GM18498 (cell line): ENCODE measurements around the gene CRLF3.
"Not testable (repeated sequence)": the region's sequence is repeated elsewhere in the genome, so short reads cannot be mapped to it uniquely, and the experiment has no call there.

Experiments used
- ATAC-seq: cut with Tn5 transposase; IDR thresholded peaks from one replicate; pipeline ENCODE4 v1.9.1; 2021; ENCODE audit warnings: mild to moderate bottlenecking, moderate library complexity; ENCODE audit not compliant: unreplicated experiment

The CRLF3 gene

DNA sequence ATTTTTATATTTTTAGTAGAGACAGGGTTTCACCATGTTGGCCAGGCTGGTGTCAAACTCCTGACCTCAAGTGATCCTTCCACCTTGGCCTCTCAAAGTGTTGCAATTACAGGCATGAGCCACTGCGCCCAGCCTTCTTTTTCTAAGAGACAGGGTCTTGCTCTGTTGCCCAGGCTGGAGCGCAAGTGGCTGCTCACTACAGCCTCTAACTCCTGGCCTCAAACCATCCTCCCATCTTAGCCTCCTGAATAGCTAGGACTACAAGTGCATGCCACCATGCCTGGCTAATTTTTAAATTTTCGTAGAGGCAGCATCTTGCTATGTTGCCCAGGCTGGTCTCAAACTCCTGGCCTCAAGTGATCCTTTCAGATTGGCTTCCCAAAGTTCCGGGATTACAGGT is 76.9 kb downstream of the CRLF3 start:
- not testable (repeated sequence) for ATAC-seq

DNA sequence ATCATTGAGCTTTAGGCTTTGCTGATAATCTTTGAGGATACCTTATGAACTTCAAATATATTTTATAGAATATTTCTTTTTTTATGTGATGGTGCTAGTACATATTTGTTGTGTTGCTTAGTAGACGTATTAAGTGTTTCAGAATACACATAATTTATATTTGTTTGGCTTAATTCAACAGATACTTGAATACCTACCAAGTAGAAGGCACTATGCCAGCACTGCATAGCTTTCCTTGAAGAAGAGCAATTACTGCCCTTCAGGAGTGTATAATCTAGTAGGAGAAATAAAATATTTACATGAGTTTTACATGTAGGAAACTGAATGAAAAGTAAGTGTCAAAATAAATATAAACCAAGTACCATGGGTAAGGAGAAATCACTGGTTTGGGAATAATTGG is 81.8 kb downstream of the CRLF3 start:
- ATAC-seq = not testable (repeated sequence)

DNA sequence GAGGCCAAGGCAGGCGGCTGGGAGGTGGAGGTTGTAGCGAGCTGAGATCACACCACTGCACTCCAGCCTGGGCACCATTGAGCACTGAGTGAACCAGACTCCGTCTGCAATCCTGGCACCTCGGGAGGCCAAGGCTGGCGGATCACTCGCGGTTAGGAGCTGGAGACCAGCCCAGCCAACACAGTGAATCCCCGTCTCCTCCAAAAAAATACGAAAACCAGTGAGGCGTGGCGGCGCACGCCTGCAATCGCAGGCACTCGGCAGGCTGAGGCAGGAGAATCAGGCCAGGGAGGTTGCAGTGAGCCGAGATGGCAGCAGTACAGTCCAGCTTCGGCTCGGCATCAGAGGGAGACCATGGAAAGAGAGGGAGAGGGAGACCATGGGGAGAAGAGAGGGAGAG is 88.1 kb downstream of the CRLF3 start:
- not testable (repeated sequence) for ATAC-seq

DNA sequence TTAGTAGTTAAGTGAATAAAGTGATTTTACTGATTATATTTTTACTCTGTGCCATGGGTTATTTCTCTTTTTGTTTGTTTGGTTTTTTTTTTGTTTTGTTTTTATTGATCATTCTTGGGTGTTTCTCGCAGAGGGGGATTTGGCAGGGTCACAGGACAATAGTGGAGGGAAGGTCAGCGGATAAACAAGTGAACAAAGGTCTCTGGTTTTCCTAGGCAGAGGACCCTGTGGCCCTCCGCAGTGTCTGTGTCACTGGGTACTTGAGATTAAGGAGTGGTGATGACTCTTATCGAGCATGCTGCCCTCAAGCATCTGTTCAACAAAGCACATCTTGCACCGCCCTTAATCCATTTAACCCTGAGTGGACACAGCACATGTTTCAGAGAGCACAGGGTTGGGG is 88.8 kb downstream of the CRLF3 start:
- not testable (repeated sequence) for ATAC-seq

DNA sequence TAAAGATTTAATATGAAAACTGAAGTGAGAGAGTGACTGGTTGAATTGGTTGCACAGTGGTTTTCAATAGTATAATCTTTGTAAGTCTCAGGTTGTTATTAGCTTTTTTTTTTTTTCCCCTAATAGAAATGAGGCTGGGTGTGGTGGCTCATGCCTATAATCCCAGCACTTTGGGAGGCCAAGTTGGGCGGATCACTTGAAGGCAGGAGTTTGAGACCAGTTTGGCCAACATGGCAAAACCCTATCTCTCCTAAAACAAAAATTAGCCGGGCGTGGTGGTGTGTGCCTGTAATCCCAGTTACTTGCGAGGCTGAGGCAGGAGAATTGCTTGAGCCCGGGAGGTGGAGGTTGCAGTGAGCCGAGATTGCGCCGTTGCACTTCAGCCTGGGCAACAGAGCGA is 89.3 kb downstream of the CRLF3 start:
- not testable (repeated sequence) for ATAC-seq

DNA sequence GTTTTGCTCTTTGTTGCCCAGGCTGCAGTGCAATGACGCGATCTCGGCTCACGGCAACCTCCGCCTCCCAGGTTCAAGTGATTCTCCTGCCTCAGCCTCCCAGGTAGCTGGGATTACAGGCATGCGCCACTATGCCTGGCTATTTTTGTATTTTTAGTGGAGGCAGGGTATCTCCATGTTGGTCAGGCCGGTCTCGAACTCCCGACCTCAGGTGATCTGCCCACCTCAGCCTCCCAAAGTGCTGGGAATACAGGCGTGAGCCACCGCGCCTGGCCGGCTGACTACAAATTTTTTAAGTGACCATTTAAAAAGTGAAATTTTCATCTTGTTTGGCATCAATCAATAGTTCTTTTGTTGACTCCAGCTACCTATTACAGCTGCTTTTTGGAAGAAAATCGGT is 90.3 kb downstream of the CRLF3 start:
- not testable (repeated sequence) for ATAC-seq
